ENCODE results near the gene JAZF1.

The JAZF1 gene

GRCh38 chr7:27999829-28000228 lies 180.8 kb downstream of the JAZF1 start:
- DNase-seq = no peak

- DNase-seq = no peak
Measured at GRCh38 chr7:27998382-27998781, 182.2 kb downstream of the JAZF1 start.

- DNase-seq = no peak
Measured at GRCh38 chr7:27997188-27997707, 183.3 kb downstream of the JAZF1 start.

GRCh38 chr7:27996141-27996540 lies 184.5 kb downstream of the JAZF1 start:
- no peak for DNase-seq

GRCh38 chr7:27995228-27995627 lies 185.4 kb downstream of the JAZF1 start:
- no peak for DNase-seq

GRCh38 chr7:27994639-27995038 lies 186.0 kb downstream of the JAZF1 start:
- no peak for DNase-seq

- no peak for DNase-seq
Measured at GRCh38 chr7:27992755-27993493, 187.7 kb downstream of the JAZF1 start.

- no peak for DNase-seq
Measured at GRCh38 chr7:27992097-27992496, 188.5 kb downstream of the JAZF1 start.

GRCh38 chr7:27991006-27991528 lies 189.5 kb downstream of the JAZF1 start:
- no peak for DNase-seq

- no peak for DNase-seq
Measured at GRCh38 chr7:27976531-27976930, 204.1 kb downstream of the JAZF1 start.

GRCh38 chr7:27973625-27974024 lies 207.0 kb downstream of the JAZF1 start:
- DNase-seq = no peak

- DNase-seq = no peak
Measured at GRCh38 chr7:27972276-27972675, 208.3 kb downstream of the JAZF1 start.

- no peak for DNase-seq
Measured at GRCh38 chr7:27971171-27971812, 209.3 kb downstream of the JAZF1 start.

GRCh38 chr7:27970350-27970749 lies 210.2 kb downstream of the JAZF1 start:
- no peak for DNase-seq

GRCh38 chr7:27969346-27969745 lies 211.2 kb downstream of the JAZF1 start:
- DNase-seq = no peak

GRCh38 chr7:27967639-27968038 lies 213.0 kb downstream of the JAZF1 start:
- no peak for DNase-seq

- no peak for DNase-seq
Measured at GRCh38 chr7:27966219-27966780, 214.3 kb downstream of the JAZF1 start.

- no peak for DNase-seq
Measured at GRCh38 chr7:27965650-27966049, 214.9 kb downstream of the JAZF1 start.

GRCh38 chr7:27964820-27965219 lies 215.8 kb downstream of the JAZF1 start:
- DNase-seq = no peak

GRCh38 chr7:27963056-27963455 lies 217.5 kb downstream of the JAZF1 start:
- no peak for DNase-seq

GRCh38 chr7:27962273-27962672 lies 218.3 kb downstream of the JAZF1 start:
- no peak for DNase-seq

GRCh38 chr7:27961255-27961654 lies 219.3 kb downstream of the JAZF1 start:
- DNase-seq = no peak

- DNase-seq = no peak
Measured at GRCh38 chr7:27960415-27960814, 220.2 kb downstream of the JAZF1 start.
